HepG2 (cell line): ENCODE results near the gene DHX29. TPM values are rescaled to one million over a fixed set of nuclear protein-coding genes. Genes with fewer than 3 reads are reported as not detected.

ENCODE experiments used
- ATAC-seq: fragments of 200-7000 bp; cut with Tn5 transposase; 3 replicates; pipeline ENCODE4 v1.9.1; 2020; ENCODE audit warnings: mild to moderate bottlenecking, moderate library complexity
- BruUV-seq: library from RNA; stranded (reverse); fragments of 400-500 nt; replicated peaks from 2 replicates; lab custom pipeline; 2021; lab: Mats Ljungman, UMichigan
- CTCF ChIA-PET: fragments of 300-600 bp; formaldehyde crosslinking; extraction: SDS; loops from one replicate; lab custom pipeline; 2021; ENCODE audit warnings: low total read pairs, inconsistent platforms, low intra/inter-chr PET ratio; lab: Yijun Ruan, JAX
- POLR2A ChIA-PET: fragments of 350-600 bp; sonication (Branson Sonifier 250); formaldehyde crosslinking; loops from one replicate; lab custom pipeline; 2020; ENCODE audit warnings: antibody characterized with exemption, inconsistent platforms; lab: Yijun Ruan, JAX
- DNase-seq: peaks from one replicate; pipeline ENCODE4 v3.0.0-alpha.2; 2015; ENCODE audit warnings: low spot score
- FAIRE-seq: peaks from 3 replicates; lab custom pipeline; 2011; peaks lifted over from hg19 to GRCh38; lab: Jason Lieb, UNC
- H2AFZ ChIP-seq: one replicate; pipeline ENCODE4 v1.6.1; 2011; ENCODE audit warnings: low read length, inconsistent platforms
- H3K27ac ChIP-seq: fragments of 300-600 bp; 3 replicates; pipeline ENCODE4 v1.8.0; 2011; ENCODE audit warnings: mixed run types, mild to moderate bottlenecking, mixed read lengths, low read length, inconsistent platforms; ENCODE audit not compliant: insufficient read depth; ENCODE audit errors: extremely low read length
- H3K27me3 ChIP-seq, 2 experiments: fragments of 200-600 bp in 1 of 2; 2 replicates in 1 of 2; 3 replicates in 1 of 2; pipeline versions ENCODE4 v1.6.0 to v1.8.0; 2011; ENCODE audit warnings: low read length in 2 of 2, mild to moderate bottlenecking in 2 of 2, moderate library complexity in 2 of 2, inconsistent platforms in 1 of 2; ENCODE audit not compliant: insufficient read depth in 2 of 2, control insufficient read depth in 1 of 2
- H3K36me3 ChIP-seq, 2 experiments: fragments of 200-600 bp in 1 of 2; replicated peaks in 1 of 2; 2 replicates in 1 of 2; 3 replicates in 1 of 2; pipeline versions ENCODE4 v1.5.1 to v1.8.0; 2011; ENCODE audit warnings: low read length in 2 of 2, inconsistent platforms in 1 of 2; ENCODE audit not compliant: insufficient read depth in 2 of 2, control insufficient read depth in 1 of 2
- H3K4me1 ChIP-seq: 2 replicates; pipeline ENCODE4 v1.5.1; 2012; ENCODE audit warnings: low read length, inconsistent platforms; ENCODE audit not compliant: insufficient read depth
- H3K4me2 ChIP-seq: 2 replicates; pipeline ENCODE4 v1.6.0; 2011; ENCODE audit warnings: low read depth, low read length, inconsistent platforms
- H3K4me3 ChIP-seq, 3 experiments: fragments of 200-600 bp in 1 of 3; sonication (generic), shearing (Covaris generic) in 1 of 3; replicated peaks in 1 of 3; 2 replicates each; pipeline ENCODE4 v1.5.1; 2011 to 2016; ENCODE audit warnings: low read length in 3 of 3, inconsistent platforms in 2 of 3, low read depth in 2 of 3, mild to moderate bottlenecking in 2 of 3, control low read depth in 1 of 3, mixed read lengths in 1 of 3; ENCODE audit not compliant: insufficient read depth in 1 of 3
- H3K79me2 ChIP-seq: one replicate; pipeline ENCODE4 v1.6.1; 2011; ENCODE audit warnings: low read length, inconsistent platforms; ENCODE audit not compliant: insufficient read depth
- H3K9ac ChIP-seq: 2 replicates; pipeline ENCODE4 v1.6.0; 2011; ENCODE audit warnings: mild to moderate bottlenecking, low read depth, low read length, inconsistent platforms; ENCODE audit not compliant: insufficient read depth
- H3K9me3 ChIP-seq: 2 replicates; pipeline ENCODE4 v1.5.1; 2012; ENCODE audit warnings: mild to moderate bottlenecking, low read length
- H4K20me1 ChIP-seq: 2 replicates; pipeline ENCODE4 v1.6.0; 2011; ENCODE audit warnings: inconsistent platforms, mild to moderate bottlenecking, low read length, moderate library complexity; ENCODE audit not compliant: insufficient read depth
- ASH2L ChIP-seq: fragments of 300-600, 200-600 bp; sonication (generic); IDR thresholded peaks from 2 replicates; pipeline ENCODE4 v1.7.0; 2017; ENCODE audit warnings: low read depth, mild to moderate bottlenecking, moderate library complexity, mixed read lengths, low read length; ENCODE audit not compliant: insufficient read length
- FUBP1 ChIP-seq: sonication (generic); formaldehyde crosslinking; IDR thresholded peaks from 2 replicates; pipeline ENCODE4 v1.5.1; 2020; ENCODE audit warnings: missing genetic modification reagents, mild to moderate bottlenecking, borderline replicate concordance
- KMT2B ChIP-seq: IDR thresholded peaks from 2 replicates; pipeline ENCODE4 v1.6.1; 2016; ENCODE audit warnings: missing genetic modification reagents, missing compliant biosample characterization
- NFE2 ChIP-seq: sonication (generic); formaldehyde crosslinking; IDR thresholded peaks from 2 replicates; pipeline ENCODE4 v1.4.0; 2020; ENCODE audit warnings: missing genetic modification reagents
- PCBP1 ChIP-seq: fragments of 200-400 bp; formaldehyde crosslinking; IDR thresholded peaks from 2 replicates; pipeline ENCODE4 v1.6.1; 2017; ENCODE audit warnings: mild to moderate bottlenecking, low read depth, low read length, borderline replicate concordance
- PLSCR1 ChIP-seq: sonication (generic); formaldehyde crosslinking; IDR thresholded peaks from 2 replicates; pipeline ENCODE4 v1.5.0; 2020; ENCODE audit warnings: missing genetic modification reagents, mild to moderate bottlenecking, borderline replicate concordance
- RBAK ChIP-seq: sonication (generic); formaldehyde crosslinking; IDR thresholded peaks from 2 replicates; pipeline ENCODE4 v1.5.1; 2020; ENCODE audit warnings: mild to moderate bottlenecking, missing genetic modification reagents
- TBX3 ChIP-seq: fragments of 450-650 bp; IDR thresholded peaks from 2 replicates; pipeline ENCODE4 v1.6.1; 2017; ENCODE audit warnings: antibody characterized with exemption, mild to moderate bottlenecking, inconsistent platforms, borderline replicate concordance
- TFE3 ChIP-seq: IDR thresholded peaks from 2 replicates; pipeline ENCODE4 v1.6.1; 2016
- ZNF10 ChIP-seq: sonication (generic); formaldehyde crosslinking; IDR thresholded peaks from 2 replicates; pipeline ENCODE4 v1.4.0; 2020; ENCODE audit warnings: mild to moderate bottlenecking, low read depth, missing genetic modification reagents, borderline replicate concordance
- ZNF556 ChIP-seq: sonication (generic); formaldehyde crosslinking; IDR thresholded peaks from 2 replicates; pipeline ENCODE4 v1.4.0; 2020; ENCODE audit warnings: mild to moderate bottlenecking, missing genetic modification reagents, borderline replicate concordance
- ZSCAN12 ChIP-seq: sonication (generic); formaldehyde crosslinking; IDR thresholded peaks from 2 replicates; pipeline ENCODE4 v1.9.0; 2021; ENCODE audit warnings: mild to moderate bottlenecking, missing genetic modification reagents
- ZSCAN29 ChIP-seq: sonication (generic); formaldehyde crosslinking; conservative IDR thresholded peaks from 2 replicates; pipeline ENCODE4 v1.4.0; 2020; ENCODE audit warnings: mild to moderate bottlenecking, missing genetic modification reagents
- WGBS: methylation state at CpG from one replicate; pipeline ENCODE4 v1.1.6; 2017; ENCODE audit warnings: low lambda C conversion rate; 5-methylcytosine and 5-hydroxymethylcytosine counted together
- in situ Hi-C: cut with HindIII; loops from 2 replicates; pipeline ENCODE4 v1.10.0; 2017; ENCODE audit warnings: low pct_unique_long_range_greater_than_20kb; ENCODE audit not compliant: extremely low pct_ligation_motif_present
- intact Hi-C: fragments of 100-400 bp; cut with micrococcal nuclease; formaldehyde crosslinking; loops from one replicate; pipeline ENCODE4 v1.10.0; 2022; ENCODE audit not compliant: unreplicated experiment
- polyA plus RNA-seq, 8 experiments: library from polyadenylated mRNA; depleted of rRNA in 3 of 8; stranded (reverse) in 7 of 8; unstranded in 1 of 8; fragments of >200 nt; fragmentation: Illumina TruSeq in 4 of 8; extraction: Trizol in 4 of 8; gene quantifications; 2 replicates each; pipeline versions ENCODE4 v1.2.1 to v1.2.3, GENCODE V29; 2011 to 2016; ENCODE audit warnings: low read depth in 4 of 8, missing spikeins in 1 of 8, mixed read lengths in 1 of 8; ENCODE audit not compliant: insufficient read depth in 1 of 8
- total RNA-seq, 5 experiments: library from RNA; depleted of rRNA; stranded (reverse); fragments of >200 nt; fragmentation: Illumina TruSeq; extraction: Trizol; gene quantifications; 2 replicates each; pipeline ENCODE4 v1.2.3, GENCODE V29; 2016; ENCODE audit warnings: low read depth in 1 of 5
- TF ChIP-seq, protein P1 (sequence below): sonication (generic); formaldehyde crosslinking; IDR thresholded peaks from 2 replicates; pipeline ENCODE4 v1.5.1; 2020; ENCODE audit warnings: missing genetic modification reagents, mild to moderate bottlenecking, borderline replicate concordance

The DHX29 gene
- total and polyA plus RNA-seq, 2 of the 13 experiments (the other 11 are each of a cell fraction or from before 2014, with no cell fraction given): 1.9 to 22.0 TPM

- peak; percentile 97 for TF ChIP-seq ASH2L
- no peak for TF ChIP-seq ZNF556 (CRISPR knock-in tag)
- TF ChIP-seq, protein P1, sequence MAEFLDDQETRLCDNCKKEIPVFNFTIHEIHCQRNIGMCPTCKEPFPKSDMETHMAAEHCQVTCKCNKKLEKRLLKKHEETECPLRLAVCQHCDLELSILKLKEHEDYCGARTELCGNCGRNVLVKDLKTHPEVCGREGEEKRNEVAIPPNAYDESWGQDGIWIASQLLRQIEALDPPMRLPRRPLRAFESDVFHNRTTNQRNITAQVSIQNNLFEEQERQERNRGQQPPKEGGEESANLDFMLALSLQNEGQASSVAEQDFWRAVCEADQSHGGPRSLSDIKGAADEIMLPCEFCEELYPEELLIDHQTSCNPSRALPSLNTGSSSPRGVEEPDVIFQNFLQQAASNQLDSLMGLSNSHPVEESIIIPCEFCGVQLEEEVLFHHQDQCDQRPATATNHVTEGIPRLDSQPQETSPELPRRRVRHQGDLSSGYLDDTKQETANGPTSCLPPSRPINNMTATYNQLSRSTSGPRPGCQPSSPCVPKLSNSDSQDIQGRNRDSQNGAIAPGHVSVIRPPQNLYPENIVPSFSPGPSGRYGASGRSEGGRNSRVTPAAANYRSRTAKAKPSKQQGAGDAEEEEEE: no peak
These were observed at the start of gene DHX29, which contains the start of gene MTREX (continued) for GRCh38 chr5:55307383-55308253.

- in situ Hi-C loops: no loop called here
- Histone ChIP-seq H3K9me3 (no peaks in the 10 kb centered on the region), H3K4me3 (no peak overlapping the region), H3K36me3 (peaks cover 26 to 79% of the 10 kb centered on the region in 2 experiments), H3K79me2 (no peaks in the 10 kb centered on the region), H3K4me1 (no peaks in the 10 kb centered on the region), H4K20me1 (no peaks in the 10 kb centered on the region), H3K4me2 (no peak overlapping the region), H2AFZ (no peak overlapping the region), H3K9ac (no peak overlapping the region), H3K27ac (no peak overlapping the region), H3K27me3 (no peaks in the 10 kb centered on the region)
- ChIA-PET CTCF (interaction anchor here (0.5 kb wide), 1 partner anchor 352 kb away, joined by 3 read pairs; no protein-coding TSS in a partner anchor), POLR2A (no interaction called here)
- 93% methylated on average over 3 of the region's 4 CpGs for WGBS
- TF ChIP-seq RBAK (CRISPR knock-in tag) (no peak), TFE3 (CRISPR knock-in tag) (no peak), NFE2 (CRISPR knock-in tag) (no peak), ZSCAN29 (CRISPR knock-in tag) (no peak), KMT2B (CRISPR knock-in tag) (no peak), ZSCAN12 (CRISPR knock-in tag) (no peak), PLSCR1 (CRISPR knock-in tag) (no peak), FUBP1 (CRISPR knock-in tag) (no peak), PCBP1 (no peak), TBX3 (no peak), ZNF10 (CRISPR knock-in tag) (no peak)
- BruUV-seq: no TSS peak
- intact Hi-C loops: no loop called here
- no peak for DNase-seq
- ATAC-seq: peak; percentile 63
- FAIRE-seq: no peak
These were observed 49.4 kb upstream of the DHX29 start for GRCh38 chr5:55356896-55357295.
